GM18526 (cell line): ENCODE data around the gene NUTF2.

Experiments used
- POLR2A ChIP-seq: IDR thresholded peaks from 3 replicates; pipeline ENCODE4 v1.6.1; 2011; ENCODE audit not compliant: insufficient read length; ENCODE audit errors: extremely low read depth

NUTF2 gene

GRCh38 chr16:67919622-67920221, 73.0 kb downstream of the NUTF2 start:
- no peak for TF ChIP-seq POLR2A
